Fibroblast of lung (primary cell): ENCODE data around the gene ATP2B2. TPM values are rescaled to one million over a fixed set of nuclear protein-coding genes. Genes with fewer than 3 reads are reported as not detected.

Source experiments
- DNase-seq, 2 donors: peaks; one replicate each; pipeline versions ENCODE4 v3.0.0 to v3.0.0-alpha.2; 2010; ENCODE audit warnings: low read depth in 2 of 2
- H2AFZ ChIP-seq: 2 replicates; pipeline ENCODE4 v1.5.1; 2012; ENCODE audit warnings: low read length, control low read depth, inconsistent platforms
- H3K27ac ChIP-seq: 2 replicates; pipeline ENCODE4 v1.5.1; 2011; ENCODE audit warnings: low read length, control low read depth; ENCODE audit not compliant: insufficient read depth
- H3K27me3 ChIP-seq: 2 replicates; pipeline ENCODE4 v1.5.1; 2011; ENCODE audit warnings: mild to moderate bottlenecking, low read length; ENCODE audit not compliant: control insufficient read depth, insufficient read depth
- H3K36me3 ChIP-seq: 2 replicates; pipeline ENCODE4 v1.5.1; 2011; ENCODE audit warnings: low read length; ENCODE audit not compliant: control insufficient read depth, insufficient read depth
- H3K4me1 ChIP-seq: 2 replicates; pipeline ENCODE4 v1.5.1; 2011; ENCODE audit warnings: low read length; ENCODE audit not compliant: control insufficient read depth, insufficient read depth; ENCODE audit errors: extremely low read depth
- H3K4me2 ChIP-seq: 2 replicates; pipeline ENCODE4 v1.5.1; 2011; ENCODE audit warnings: low read length, control low read depth; ENCODE audit not compliant: insufficient read depth; ENCODE audit errors: extremely low read depth
- H3K4me3 ChIP-seq, 4 experiments: fragments of 200-600 bp in 1 of 4; sonication (generic) in 1 of 4; replicated peaks in 1 of 4; 2 replicates each; pipeline ENCODE4 v1.5.1; 2011 to 2016; ENCODE audit warnings: low read length in 4 of 4, low read depth in 3 of 4, mild to moderate bottlenecking in 3 of 4, control low read depth in 2 of 4, inconsistent platforms in 1 of 4, mixed read lengths in 1 of 4; ENCODE audit not compliant: insufficient read depth in 1 of 4; ENCODE audit errors: control extremely low read depth in 1 of 4
- H3K79me2 ChIP-seq: 2 replicates; pipeline ENCODE4 v1.5.1; 2012; ENCODE audit warnings: mild to moderate bottlenecking, low read length, inconsistent platforms; ENCODE audit not compliant: control insufficient read depth, insufficient read depth
- H3K9ac ChIP-seq: 2 replicates; pipeline ENCODE4 v1.5.1; 2011; ENCODE audit warnings: mild to moderate bottlenecking, low read length, control low read depth; ENCODE audit not compliant: insufficient read depth
- H3K9me3 ChIP-seq: 2 replicates; pipeline ENCODE4 v1.5.1; 2012; ENCODE audit warnings: low read depth, low read length; ENCODE audit not compliant: control insufficient read depth, insufficient read depth
- H4K20me1 ChIP-seq: 2 replicates; pipeline ENCODE4 v1.5.1; 2011; ENCODE audit warnings: low read length; ENCODE audit not compliant: control insufficient read depth, insufficient read depth; ENCODE audit errors: extremely low read depth
- EZH2 ChIP-seq: IDR thresholded peaks from 2 replicates; pipeline ENCODE4 v1.5.1; 2012; ENCODE audit warnings: low read length, control low read depth, mild to moderate bottlenecking; ENCODE audit errors: missing control alignments
- polyA plus RNA-seq, 2 donors: library from polyadenylated mRNA; depleted of rRNA in 1 of 2; stranded (reverse) in 1 of 2; unstranded in 1 of 2; fragments of >200 nt; gene quantifications; 2 replicates each; pipeline ENCODE4 v1.2.1, GENCODE V29; 2011 to 2012; ENCODE audit warnings: missing spikeins in 1 of 2
- total RNA-seq: library from RNA; depleted of rRNA; stranded (reverse); fragments of >200 nt; gene quantifications from 2 replicates; pipeline ENCODE4 v1.2.1, GENCODE V29; 2014
- TF ChIP-seq, protein P1 (sequence below), 2 donors: IDR thresholded peaks in 1 of 2; conservative IDR thresholded peaks in 1 of 2; 1 replicate in 1 of 2; 2 replicates in 1 of 2; pipeline ENCODE4 v1.5.1; 2011 to 2012; ENCODE audit warnings: low read length in 2 of 2, control low read depth in 1 of 2, inconsistent platforms in 1 of 2, low read depth in 1 of 2, mild to moderate bottlenecking in 1 of 2

ATP2B2 gene
- total and polyA plus RNA-seq, 2 donors (not counting 1 experiment from before 2014, with no cell fraction given): not detected

DNA sequence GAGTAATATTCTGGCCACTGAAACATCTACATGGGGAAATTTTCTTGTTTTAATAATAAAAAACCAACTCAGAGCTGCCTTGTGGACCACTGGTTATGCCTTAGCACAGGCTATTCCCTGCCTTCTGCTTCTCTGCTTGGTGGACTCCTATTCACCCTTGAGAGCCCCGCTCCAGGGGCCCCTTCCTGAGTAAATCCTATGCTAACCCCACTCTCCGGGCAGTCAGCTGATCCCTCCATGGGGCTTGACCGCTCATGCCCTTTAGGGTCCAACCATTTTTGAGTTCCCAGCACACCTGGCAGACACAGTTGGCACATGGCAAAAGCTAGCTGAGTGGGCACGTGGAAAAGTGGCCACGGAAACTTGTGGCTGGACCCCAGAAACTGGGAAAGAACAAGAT, 38.2 kb downstream of the ATP2B2 start:
- H3K36me3 ChIP-seq: no peaks in the 10 kb centered on the region
- TF ChIP-seq, protein P1, sequence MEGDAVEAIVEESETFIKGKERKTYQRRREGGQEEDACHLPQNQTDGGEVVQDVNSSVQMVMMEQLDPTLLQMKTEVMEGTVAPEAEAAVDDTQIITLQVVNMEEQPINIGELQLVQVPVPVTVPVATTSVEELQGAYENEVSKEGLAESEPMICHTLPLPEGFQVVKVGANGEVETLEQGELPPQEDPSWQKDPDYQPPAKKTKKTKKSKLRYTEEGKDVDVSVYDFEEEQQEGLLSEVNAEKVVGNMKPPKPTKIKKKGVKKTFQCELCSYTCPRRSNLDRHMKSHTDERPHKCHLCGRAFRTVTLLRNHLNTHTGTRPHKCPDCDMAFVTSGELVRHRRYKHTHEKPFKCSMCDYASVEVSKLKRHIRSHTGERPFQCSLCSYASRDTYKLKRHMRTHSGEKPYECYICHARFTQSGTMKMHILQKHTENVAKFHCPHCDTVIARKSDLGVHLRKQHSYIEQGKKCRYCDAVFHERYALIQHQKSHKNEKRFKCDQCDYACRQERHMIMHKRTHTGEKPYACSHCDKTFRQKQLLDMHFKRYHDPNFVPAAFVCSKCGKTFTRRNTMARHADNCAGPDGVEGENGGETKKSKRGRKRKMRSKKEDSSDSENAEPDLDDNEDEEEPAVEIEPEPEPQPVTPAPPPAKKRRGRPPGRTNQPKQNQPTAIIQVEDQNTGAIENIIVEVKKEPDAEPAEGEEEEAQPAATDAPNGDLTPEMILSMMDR (conservative IDR thresholded peaks at IDR 0.05 in 1 of 2, IDR thresholded peaks at IDR 0.05 in 1 of 2; ENCODE audit: low read depth in 1 of 2, low read length in 2 of 2): no peak
- no peak for TF ChIP-seq EZH2
- no peak overlapping the region for H3K4me2 ChIP-seq
- no peaks in the 10 kb centered on the region for H3K79me2 ChIP-seq
- H3K27ac ChIP-seq: no peak overlapping the region
- H2AFZ ChIP-seq: no peak overlapping the region
- no peaks in the 10 kb centered on the region for H4K20me1 ChIP-seq
- no peak overlapping the region for H3K4me3 ChIP-seq
- peaks cover 9% of the 10 kb centered on the region for H3K27me3 ChIP-seq
- no peak overlapping the region for H3K9ac ChIP-seq
- DNase-seq: no peak
- H3K9me3 ChIP-seq: no peaks in the 10 kb centered on the region
- no peaks in the 10 kb centered on the region for H3K4me1 ChIP-seq

DNA sequence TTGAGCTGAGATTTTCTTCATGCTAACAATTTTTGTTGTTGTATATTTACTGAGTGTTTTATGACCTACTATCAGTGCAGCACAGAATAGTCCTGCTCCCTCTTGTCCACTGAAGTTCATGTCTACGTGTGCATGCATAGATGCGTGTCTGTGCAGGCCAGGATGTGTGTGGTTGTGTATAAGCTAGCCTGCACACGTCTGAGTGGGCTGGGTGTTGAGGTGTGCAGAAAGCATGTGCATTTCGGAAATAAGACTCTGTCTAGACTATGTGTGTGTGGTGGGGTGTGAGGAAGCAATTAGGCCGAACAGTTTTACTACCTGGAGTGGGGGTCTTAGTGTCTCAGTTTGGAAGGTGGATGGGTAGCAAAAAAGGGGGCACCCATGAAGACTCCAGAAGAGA, 39.2 kb downstream of the ATP2B2 start:
- Histone ChIP-seq H4K20me1 (no peaks in the 10 kb centered on the region), H3K4me2 (no peak overlapping the region), H3K27me3 (peaks cover 5% of the 10 kb centered on the region), H3K4me3 (no peak overlapping the region), H3K9me3 (no peaks in the 10 kb centered on the region), H3K79me2 (no peaks in the 10 kb centered on the region), H3K27ac (no peak overlapping the region), H3K9ac (no peak overlapping the region), H3K36me3 (no peaks in the 10 kb centered on the region), H2AFZ (no peak overlapping the region), H3K4me1 (no peaks in the 10 kb centered on the region)
- TF ChIP-seq, protein P1 (conservative IDR thresholded peaks at IDR 0.05 in 1 of 2, IDR thresholded peaks at IDR 0.05 in 1 of 2; ENCODE audit: low read depth in 1 of 2, low read length in 2 of 2): no peak
- TF ChIP-seq EZH2: no peak
- no peak for DNase-seq

DNA sequence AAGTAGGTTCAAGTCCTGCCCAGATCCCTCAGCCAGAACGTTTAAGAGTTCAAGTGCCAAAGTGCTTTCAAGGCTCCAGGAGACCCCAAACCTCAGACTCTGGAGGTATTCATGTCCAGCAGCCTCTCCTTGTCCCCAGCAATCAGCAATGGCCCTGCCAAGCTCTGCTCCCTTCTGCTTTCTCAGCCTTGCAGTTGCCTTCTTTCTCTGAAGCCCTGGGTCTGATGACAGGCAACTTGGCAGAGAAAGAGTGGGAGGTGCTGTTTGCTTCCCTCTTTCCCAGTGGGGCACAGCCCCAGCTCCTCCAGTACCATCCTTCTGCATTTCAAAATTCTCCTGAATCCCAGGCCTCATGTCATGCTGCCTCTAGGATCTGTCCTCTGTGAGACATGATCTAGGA, 40.2 kb downstream of the ATP2B2 start:
- no peak overlapping the region for H3K4me3 ChIP-seq
- H3K27ac ChIP-seq: no peak overlapping the region
- H3K9ac ChIP-seq: no peak overlapping the region
- no peaks in the 10 kb centered on the region for H3K79me2 ChIP-seq
- no peaks in the 10 kb centered on the region for H3K9me3 ChIP-seq
- H3K27me3 ChIP-seq: peaks cover 3% of the 10 kb centered on the region
- no peaks in the 10 kb centered on the region for H3K36me3 ChIP-seq
- H2AFZ ChIP-seq: no peak overlapping the region
- no peak overlapping the region for H3K4me2 ChIP-seq
- no peak for TF ChIP-seq EZH2
- TF ChIP-seq, protein P1 (conservative IDR thresholded peaks at IDR 0.05 in 1 of 2, IDR thresholded peaks at IDR 0.05 in 1 of 2; ENCODE audit: low read depth in 1 of 2, low read length in 2 of 2): no peak
- DNase-seq: no peak
- no peaks in the 10 kb centered on the region for H3K4me1 ChIP-seq
- no peaks in the 10 kb centered on the region for H4K20me1 ChIP-seq
